GM21576 (cell line): ENCODE results near the gene PFDN2.
"Not testable (repeated sequence)": the region's sequence is repeated elsewhere in the genome, so short reads cannot be mapped to it uniquely, and the experiment has no call there.

ENCODE experiments used
- ATAC-seq: cut with Tn5 transposase; IDR thresholded peaks from one replicate; pipeline ENCODE4 v1.9.1; 2021; ENCODE audit warnings: mild to moderate bottlenecking, moderate library complexity; ENCODE audit not compliant: unreplicated experiment

Gene PFDN2

GRCh38 chr1:161139766-161140165, 21.9 kb upstream of the PFDN2 start:
- no peak for ATAC-seq

GRCh38 chr1:161138431-161138830, 20.6 kb upstream of the PFDN2 start:
- no peak for ATAC-seq

DNA sequence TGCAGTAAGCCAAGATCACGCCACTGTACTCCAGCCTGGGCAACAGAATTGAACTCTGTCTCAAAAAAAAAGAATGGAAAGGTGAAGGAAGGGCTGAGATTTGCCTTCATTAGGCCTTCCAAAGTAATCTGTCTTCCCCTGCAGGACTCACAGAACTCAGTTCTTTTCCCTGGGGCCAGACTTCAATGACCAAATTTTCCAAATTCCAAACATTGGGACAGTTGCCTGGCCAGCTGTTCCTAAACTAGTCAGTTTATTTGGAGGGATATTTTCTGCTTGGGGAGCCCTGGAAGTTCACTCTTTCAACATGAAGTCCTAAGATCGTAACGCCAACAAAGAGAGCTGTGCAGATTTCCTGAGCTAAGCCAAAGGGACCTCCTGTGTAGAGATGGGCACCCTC, 20.0 kb upstream of the PFDN2 start:
- ATAC-seq: no peak

DNA sequence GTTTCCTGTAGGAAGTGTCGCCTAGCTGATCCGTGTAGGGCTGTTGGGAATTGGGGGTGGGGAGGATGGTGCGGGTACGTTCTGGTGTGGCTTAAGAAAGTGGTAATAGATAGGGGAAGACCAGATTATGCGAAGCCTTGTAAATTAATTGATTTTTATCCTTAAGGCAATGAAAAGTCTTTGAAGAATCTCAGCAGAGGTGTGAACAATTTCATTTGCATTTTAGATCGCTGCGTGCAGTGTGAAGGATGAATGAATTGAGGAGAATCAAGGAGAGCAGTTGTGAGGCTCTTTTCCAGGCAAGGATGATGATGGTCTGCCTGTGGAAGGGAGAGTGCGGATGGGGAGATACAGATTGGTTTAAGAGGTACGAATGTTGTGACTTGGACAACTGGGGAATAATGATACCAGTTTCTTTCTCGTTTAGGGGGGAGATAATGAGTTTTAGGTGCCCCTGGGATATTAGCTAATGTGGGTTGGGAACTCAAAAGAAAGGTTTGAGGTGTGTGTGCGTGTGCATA, 15.4 kb upstream of the PFDN2 start:
- ATAC-seq: peak; percentile 3

DNA sequence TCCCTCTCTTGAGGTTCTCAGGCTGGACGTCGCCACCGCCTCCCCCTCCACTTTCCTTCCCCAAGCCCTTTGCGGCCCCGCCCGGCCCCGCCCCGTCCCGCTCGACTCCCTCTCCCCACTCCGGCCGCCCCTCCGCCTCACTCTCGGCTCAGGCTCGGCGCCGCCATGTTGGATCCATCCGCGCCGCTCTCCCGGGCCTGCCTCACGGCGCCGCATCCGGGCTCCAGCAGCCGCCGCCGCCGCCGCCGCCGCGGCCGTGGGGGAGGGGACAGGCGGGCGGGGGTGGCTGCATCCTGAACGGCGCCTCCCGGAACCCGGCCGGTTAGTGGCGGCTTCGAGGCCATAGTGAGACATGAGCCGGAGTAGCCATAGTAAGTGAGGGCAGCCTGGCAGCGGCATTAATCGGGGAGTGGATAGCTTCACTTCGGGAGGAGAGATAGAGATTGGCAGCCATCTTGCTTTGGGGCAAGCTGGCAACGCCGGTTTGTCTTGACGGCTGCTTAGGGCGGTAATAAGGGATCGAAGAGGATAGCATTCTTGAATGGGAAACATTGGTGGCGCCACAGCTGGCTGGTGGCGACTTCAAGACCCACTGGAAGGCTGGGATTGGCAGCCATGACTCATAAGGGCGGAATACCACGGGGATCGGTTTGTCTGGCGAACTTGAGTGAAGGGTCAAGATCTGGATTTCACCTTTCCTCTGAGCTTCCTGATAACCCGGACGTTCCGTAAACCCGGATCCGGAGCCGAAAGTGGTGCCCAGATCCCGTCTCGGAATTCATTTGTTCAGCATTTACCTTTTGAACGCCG, 14.8 kb upstream of the PFDN2 start, which contains the start of gene DEDD:
DEDD (minus strand) TSS at position 258 of the 810 bp plus-strand sequence. CDS start 8,205 bp downstream, outside the sequence.
- ATAC-seq: peak; percentile 91

- ATAC-seq: no peak
Measured at GRCh38 chr1:161131523-161132409, 13.9 kb upstream of the PFDN2 start.

DNA sequence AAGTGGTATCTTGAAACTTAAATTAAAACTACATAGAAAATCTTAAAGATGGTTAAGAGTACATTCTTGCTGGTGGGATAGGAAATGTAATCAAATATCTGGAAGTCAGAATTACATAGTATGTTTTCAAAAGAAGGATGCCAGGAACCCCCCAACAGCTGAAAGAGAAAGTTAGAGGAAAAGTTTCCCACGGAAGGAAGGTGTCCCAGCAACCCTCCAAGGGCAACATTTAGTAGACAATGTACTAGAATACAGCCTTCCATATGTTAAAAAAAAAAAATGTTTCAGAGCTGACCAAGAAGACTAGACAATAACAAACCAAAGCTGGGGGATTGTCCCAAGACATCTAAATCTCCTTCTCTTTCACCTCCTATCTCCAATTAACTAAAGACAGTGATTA, 12.4 kb upstream of the PFDN2 start:
- ATAC-seq: no peak

DNA sequence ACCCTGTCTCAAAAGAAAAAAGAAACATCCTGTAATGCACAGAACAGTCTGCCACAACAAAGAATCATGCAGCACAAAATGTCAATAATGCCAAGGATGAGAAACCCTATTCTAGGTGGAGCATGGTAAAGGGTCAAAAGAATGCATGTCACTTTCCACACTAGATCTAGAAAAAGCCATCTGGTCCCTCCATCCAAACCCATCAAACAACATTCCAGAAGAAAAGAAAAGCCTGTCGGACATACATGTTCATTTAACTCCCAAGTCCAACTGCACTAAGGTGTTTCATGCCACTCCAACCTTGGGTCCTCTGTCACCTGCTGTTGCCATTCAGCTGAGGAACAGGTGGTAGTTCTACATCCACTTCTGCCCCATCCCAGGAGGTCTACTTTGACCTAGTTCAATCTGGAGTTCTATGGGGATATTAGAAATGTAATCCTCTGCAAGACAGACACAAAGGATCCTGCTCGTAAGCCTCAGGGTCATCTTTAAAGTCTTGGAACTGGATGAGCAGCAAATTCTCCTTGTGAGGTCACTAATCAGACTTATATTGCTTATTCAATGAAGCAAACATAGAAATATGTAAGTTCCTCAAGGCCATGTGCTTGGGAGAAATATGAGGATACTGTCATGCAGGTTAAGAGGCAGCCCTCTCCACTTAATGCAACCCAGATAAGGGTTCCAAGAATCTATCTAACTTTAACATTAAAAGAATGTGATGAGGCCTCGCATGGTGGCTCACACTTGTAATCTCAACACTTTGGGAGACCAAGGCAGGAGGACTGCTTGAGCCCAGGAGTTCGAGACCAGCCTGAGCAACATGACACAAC, 11.0 kb upstream of the PFDN2 start:
- no peak for ATAC-seq

DNA sequence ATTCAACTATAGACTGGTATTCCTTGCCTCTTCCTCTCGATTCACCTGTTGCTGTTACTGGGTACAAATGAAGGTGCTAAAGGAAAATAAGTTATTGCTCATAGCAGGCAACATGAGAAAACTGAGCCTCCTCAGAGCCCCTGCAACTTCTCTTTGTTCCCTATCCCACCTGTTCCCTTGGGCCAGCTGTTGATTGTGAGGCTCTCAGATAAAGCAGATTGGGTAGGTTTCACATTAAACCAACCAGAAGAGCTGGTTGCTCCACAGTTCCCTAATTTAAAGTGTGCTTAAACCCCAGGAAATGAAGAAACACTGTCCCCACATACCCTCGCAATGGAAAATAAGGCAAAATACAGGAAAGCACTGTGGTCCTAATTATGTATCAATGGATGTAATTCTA, 9.8 kb upstream of the PFDN2 start:
- ATAC-seq: no peak

- ATAC-seq: no peak
Measured at GRCh38 chr1:161122967-161123366, 5.1 kb upstream of the PFDN2 start.

DNA sequence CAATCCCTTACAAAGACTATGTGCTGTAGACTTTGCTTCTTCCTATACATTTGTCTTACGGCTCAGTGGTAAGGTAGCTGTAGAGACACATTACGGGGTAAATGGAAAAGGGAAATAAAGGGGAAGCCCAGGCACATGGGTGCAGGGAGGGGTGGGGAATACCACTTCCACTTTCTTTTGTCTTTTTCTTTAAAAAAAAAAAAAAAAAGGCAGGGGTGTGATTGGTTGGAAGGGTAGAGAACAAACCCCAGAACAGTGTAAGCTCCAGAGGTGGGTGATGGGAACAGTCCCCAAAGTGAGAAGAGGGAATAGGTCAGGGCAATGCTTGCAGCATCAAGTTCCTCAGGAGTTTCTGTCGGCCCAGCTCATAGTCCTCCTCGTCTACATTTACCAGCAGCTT, 4.0 kb upstream of the PFDN2 start:
- ATAC-seq: no peak

DNA sequence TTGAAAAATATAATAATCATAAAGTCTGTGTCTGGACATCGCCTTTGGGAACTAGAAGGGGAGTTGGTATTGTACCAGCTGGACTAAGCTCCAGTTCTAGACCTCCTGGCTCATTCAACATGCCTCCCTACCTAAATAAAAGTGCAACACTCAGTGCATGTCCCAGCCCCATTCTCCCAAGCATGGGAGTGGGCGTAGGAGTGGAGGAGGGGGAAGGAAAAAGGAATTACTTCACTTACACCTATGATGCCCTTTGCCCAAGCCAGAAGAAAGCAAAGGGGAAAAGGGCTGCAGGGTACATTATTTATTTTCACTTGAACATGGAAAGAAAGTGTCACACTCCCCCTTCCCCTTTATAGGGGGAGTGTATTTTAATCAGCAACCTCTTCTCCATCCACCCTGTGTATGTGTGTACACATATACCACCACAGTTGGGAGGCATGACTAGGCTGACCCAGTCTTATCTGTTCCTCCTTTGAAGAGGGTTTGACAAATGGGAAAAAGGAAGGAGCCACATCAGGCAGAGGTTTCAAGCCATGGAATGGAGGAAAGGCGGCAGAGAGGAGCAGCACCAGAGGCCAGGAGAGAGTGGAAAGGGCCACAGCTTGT, 3.3 kb upstream of the PFDN2 start:
- ATAC-seq: no peak

- peak; percentile 44 for ATAC-seq
Measured at GRCh38 chr1:161119092-161119903, 1.5 kb upstream of the PFDN2 start.

DNA sequence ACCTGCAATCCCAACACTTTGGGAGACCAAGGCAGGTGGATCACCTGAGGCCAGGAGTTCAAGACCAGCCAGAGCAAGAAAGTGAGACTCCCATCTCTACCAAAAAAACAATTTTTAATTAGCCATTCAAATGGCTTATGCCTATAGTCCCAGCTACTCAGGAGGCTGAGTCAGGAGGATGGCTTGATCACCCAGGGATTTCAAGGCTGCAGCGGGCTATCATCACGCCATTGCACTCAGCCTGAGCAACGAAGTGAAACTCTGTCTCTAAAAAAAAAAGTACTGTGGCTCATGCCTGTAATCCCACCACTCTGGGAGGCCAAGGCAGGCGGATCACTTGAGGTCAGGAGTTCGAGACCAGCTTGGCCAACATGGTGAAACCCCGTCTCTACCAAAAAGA, 1.9 kb downstream of the PFDN2 start:
- not testable (repeated sequence) for ATAC-seq

GRCh38 chr1:161115132-161115711, 2.6 kb downstream of the PFDN2 start:
- ATAC-seq: no peak

DNA sequence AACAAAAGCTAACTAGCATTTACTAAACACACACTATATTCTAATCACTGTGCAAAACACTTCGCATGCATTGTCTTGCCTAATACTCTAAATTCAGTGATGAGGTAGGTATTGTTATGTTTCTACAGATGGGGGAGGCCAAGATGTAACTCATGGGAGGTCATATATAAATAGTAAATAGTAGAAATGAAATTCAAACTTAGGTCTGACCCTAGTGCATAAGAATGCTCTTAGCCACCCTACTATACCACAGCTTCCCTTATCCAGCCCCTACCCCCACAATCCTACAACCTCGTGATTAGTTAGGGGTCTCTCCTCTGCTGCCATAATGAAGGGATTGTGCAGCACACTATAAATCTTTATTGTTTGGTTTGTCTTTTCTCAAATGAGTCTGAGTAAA, 3.3 kb downstream of the PFDN2 start:
- ATAC-seq: no peak

DNA sequence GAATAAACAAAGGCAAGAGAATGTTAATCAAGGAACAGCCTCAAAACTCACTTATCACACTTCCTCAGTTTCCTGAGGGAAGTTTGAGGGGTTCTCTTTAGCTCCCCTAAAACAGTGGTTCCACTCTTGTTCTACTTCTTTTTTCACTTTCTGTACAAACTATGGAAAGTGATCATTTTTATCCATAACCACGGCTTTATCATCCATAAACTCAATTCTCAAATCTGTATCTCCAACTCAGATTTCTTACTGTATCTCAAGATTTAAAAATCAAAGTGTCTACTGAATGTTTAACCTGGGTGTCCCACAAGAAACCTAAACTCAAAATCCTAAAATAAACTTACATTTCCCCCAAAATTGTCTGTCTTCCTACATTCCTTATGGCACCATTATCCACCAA, 3.9 kb downstream of the PFDN2 start:
- ATAC-seq: no peak

GRCh38 chr1:161111527-161111926, 6.3 kb downstream of the PFDN2 start:
- ATAC-seq: no peak

DNA sequence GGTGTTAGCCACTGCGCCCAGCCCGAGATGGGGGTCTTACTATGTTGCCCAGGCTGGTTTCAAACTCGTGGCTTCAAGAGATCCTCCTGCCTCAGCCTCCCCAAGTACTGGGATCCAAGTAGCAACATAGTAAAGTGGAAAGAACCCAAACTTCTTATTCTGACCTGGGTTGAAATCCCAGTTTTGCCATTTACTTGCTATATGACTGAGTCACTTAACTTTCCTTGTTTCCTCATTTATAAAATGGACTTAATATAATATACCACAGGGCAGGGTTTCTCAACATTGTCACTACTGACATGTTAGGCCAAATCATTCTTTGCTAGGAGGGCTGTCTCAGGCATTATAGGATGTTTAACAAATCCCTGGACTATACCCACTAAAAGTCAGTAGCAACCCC, 6.7 kb downstream of the PFDN2 start:
- no peak for ATAC-seq
